ENCODE results near the gene GRB2. TPM values are rescaled to one million over a fixed set of nuclear protein-coding genes. Genes with fewer than 3 reads are reported as not detected.

GRB2 gene
- total RNA-seq, 1 donor from 2014 or later, result 84.8 TPM

- Mint-ChIP-seq H3K4me3 (ENCODE audit: low read depth) (peak overlapping the region; percentile 51), H3K27ac (no peak overlapping the region), H3K4me1 (ENCODE audit: low read depth) (peaks cover 11% of the 10 kb centered on the region), H3K36me3 (ENCODE audit: insufficient read depth) (no peaks in the 10 kb centered on the region), H3K27me3 (no peaks in the 10 kb centered on the region), H3K9me3 (ENCODE audit: low read depth) (no peaks in the 10 kb centered on the region)
- TF ChIP-seq, protein P1, sequence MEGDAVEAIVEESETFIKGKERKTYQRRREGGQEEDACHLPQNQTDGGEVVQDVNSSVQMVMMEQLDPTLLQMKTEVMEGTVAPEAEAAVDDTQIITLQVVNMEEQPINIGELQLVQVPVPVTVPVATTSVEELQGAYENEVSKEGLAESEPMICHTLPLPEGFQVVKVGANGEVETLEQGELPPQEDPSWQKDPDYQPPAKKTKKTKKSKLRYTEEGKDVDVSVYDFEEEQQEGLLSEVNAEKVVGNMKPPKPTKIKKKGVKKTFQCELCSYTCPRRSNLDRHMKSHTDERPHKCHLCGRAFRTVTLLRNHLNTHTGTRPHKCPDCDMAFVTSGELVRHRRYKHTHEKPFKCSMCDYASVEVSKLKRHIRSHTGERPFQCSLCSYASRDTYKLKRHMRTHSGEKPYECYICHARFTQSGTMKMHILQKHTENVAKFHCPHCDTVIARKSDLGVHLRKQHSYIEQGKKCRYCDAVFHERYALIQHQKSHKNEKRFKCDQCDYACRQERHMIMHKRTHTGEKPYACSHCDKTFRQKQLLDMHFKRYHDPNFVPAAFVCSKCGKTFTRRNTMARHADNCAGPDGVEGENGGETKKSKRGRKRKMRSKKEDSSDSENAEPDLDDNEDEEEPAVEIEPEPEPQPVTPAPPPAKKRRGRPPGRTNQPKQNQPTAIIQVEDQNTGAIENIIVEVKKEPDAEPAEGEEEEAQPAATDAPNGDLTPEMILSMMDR (IDR thresholded peaks at IDR 0.05; ENCODE audit: unreplicated experiment), result no peak
- DNase-seq (ENCODE audit: low spot score, unreplicated experiment), result no peak
These were observed 132.7 kb downstream of the GRB2 start for GRCh38 chr17:75272848-75273184.

DNA sequence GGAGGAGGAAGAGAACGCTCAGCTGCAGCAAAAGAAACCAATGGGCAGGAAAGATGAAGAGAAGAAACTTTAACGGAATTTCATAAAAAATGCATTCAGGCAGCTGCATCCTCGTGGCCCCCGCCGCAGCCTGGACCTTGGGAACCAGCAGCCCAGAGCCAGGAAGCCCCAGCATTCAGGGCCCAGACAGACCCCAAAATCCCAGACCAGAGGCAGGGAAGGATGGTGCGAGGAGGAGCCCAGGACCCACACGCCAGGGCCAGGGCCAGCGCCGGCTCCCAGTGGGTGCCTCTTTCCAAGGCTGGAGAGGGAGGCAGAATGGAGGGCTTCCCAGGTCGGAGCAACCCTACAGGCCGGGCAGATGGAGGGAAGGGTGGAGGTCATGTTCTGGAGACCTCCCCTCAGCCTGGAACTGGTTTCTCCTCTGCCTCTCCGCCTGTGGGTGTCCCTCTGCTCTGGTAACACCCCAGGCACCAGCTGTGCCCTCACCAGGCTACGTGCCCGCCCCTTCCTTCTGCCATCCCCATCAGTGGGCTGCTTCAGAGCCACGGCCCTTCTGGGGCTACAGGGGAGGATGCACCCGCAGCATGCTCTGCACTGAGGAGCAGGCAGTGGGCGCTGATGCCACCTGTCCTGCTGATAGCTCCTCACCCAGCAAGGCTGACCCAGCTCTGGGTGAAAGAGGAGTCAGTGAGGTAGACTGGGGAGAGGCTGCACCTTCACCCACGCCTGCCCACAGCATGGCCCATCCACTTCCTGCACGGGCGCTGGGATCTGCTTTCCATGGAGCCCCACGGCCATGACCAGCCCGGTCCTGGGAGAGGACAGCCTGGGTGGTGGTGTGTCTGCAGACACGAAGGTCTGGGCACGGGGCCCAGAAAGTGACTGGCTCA, 133.3 kb downstream of the GRB2 start:
- Mint-ChIP-seq H3K9me3 (ENCODE audit: low read depth) (no peaks in the 10 kb centered on the region), H3K27ac (peak overlapping the region; percentile 49), H3K4me1 (ENCODE audit: low read depth) (peaks cover 14% of the 10 kb centered on the region), H3K36me3 (ENCODE audit: insufficient read depth) (no peaks in the 10 kb centered on the region), H3K4me3 (ENCODE audit: low read depth) (peak overlapping the region; percentile 75), H3K27me3 (no peaks in the 10 kb centered on the region)
- DNase-seq (ENCODE audit: low spot score, unreplicated experiment), result no peak
- TF ChIP-seq, protein P1 (IDR thresholded peaks at IDR 0.05; ENCODE audit: unreplicated experiment), result no peak

DNA sequence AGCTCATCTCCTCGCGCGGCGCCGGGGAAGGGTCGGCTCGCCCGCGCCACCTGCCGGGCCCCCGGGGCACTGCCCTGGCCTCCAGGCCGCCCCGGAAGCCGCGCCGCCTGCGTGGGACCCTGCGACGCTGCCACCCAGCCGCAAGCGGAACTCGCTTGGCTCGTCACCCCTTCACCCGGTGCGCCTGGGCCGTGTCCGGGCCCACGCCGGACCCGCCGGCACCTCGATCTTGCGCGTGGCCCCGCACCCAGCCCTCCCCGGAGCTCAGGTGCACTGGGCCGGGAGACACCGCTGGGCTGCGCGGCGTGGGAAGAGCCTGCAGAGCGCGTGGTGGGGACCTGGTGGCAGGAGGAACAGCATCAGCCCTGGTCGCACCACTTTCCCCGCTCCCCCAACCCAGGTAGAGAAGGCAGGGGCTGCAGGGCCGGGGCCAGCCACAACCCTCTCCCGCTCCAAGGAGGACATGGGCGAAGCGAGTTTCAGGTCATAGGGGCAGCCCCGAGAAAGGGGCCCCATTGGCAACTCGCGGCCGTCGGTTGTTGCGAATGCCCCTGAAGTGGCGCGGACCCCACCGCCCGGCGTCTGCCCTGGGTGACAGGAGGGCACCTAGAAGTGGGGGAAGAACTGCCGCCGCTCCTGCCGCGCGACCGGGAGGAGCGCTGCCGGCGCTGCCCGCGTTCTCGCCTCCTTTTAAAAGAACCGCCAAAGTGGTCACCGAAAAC, 134.1 kb downstream of the GRB2 start:
- Mint-ChIP-seq H3K27ac (peak overlapping the region; percentile 56), H3K27me3 (no peaks in the 10 kb centered on the region), H3K4me3 (ENCODE audit: low read depth) (peak overlapping the region; percentile 75), H3K9me3 (ENCODE audit: low read depth) (no peaks in the 10 kb centered on the region), H3K4me1 (ENCODE audit: low read depth) (peaks cover 14% of the 10 kb centered on the region), H3K36me3 (ENCODE audit: insufficient read depth) (peaks cover 2% of the 10 kb centered on the region)
- TF ChIP-seq, protein P1 (IDR thresholded peaks at IDR 0.05; ENCODE audit: unreplicated experiment), result peak; percentile 73
- peak; percentile 82 for DNase-seq (ENCODE audit: low spot score, unreplicated experiment)

DNA sequence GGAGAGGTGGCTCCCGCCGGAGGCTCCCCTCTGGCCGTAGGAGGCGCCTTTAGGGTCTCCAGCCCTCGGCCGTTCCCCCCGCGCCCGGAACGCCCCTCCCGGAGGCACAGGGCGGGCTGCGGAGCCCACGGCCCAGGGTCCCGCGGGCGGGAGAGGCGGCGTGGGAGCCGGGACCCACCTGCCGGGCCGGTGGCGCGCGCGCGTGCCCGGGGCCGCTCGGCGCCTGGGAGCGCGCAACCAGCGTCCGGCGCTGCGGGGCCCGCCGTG, 134.6 kb downstream of the GRB2 start, which contains the start of gene MIF4GD:
TSS of gene MIF4GD (minus strand) at position 266 of the 267 bp plus-strand sequence. CDS start 1,036 bp downstream, outside the sequence.
- H3K4me3 Mint-ChIP-seq (ENCODE audit: low read depth), result peak within 1 kb of the TSS; percentile 78
- H3K36me3 Mint-ChIP-seq (ENCODE audit: insufficient read depth), result peaks cover 2% of the 10 kb centered on the region
- no peaks in the 10 kb centered on the region for H3K9me3 Mint-ChIP-seq (ENCODE audit: low read depth)
- H3K4me1 Mint-ChIP-seq (ENCODE audit: low read depth), result peaks cover 14% of the 10 kb centered on the region
- no peaks in the 10 kb centered on the region for H3K27me3 Mint-ChIP-seq
- TF ChIP-seq, protein P1 (IDR thresholded peaks at IDR 0.05; ENCODE audit: unreplicated experiment), result no peak
- peak within 1 kb of the TSS; percentile 97 for H3K27ac Mint-ChIP-seq
- DNase-seq (ENCODE audit: low spot score, unreplicated experiment), result no peak

GRCh38 chr17:75270218-75270965, 135.1 kb downstream of the GRB2 start:
- TF ChIP-seq, protein P1 (IDR thresholded peaks at IDR 0.05; ENCODE audit: unreplicated experiment), result peak; percentile 49
- peak overlapping the region; percentile 78 for H3K4me3 Mint-ChIP-seq (ENCODE audit: low read depth)
- peaks cover 14% of the 10 kb centered on the region for H3K4me1 Mint-ChIP-seq (ENCODE audit: low read depth)
- H3K36me3 Mint-ChIP-seq (ENCODE audit: insufficient read depth), result peaks cover 2% of the 10 kb centered on the region
- H3K27ac Mint-ChIP-seq, result peak overlapping the region; percentile 97
- H3K27me3 Mint-ChIP-seq, result no peaks in the 10 kb centered on the region
- no peaks in the 10 kb centered on the region for H3K9me3 Mint-ChIP-seq (ENCODE audit: low read depth)
- DNase-seq (ENCODE audit: low spot score, unreplicated experiment), result peak; percentile 46

Data from progenitor cell of endocrine pancreas (in vitro differentiated cells).